ENCODE results near the gene SERPINA5.
"Not testable (repeated sequence)": the region's sequence is repeated elsewhere in the genome, so short reads cannot be mapped to it uniquely, and the experiment has no call there.

The SERPINA5 gene

GRCh38 chr14:94621358-94622134 is 40.3 kb downstream of the SERPINA5 start:
- DNase-seq: no peak

GRCh38 chr14:94622653-94623421 is 41.6 kb downstream of the SERPINA5 start:
- DNase-seq: no peak

GRCh38 chr14:94623422-94623809 is 42.2 kb downstream of the SERPINA5 start:
- DNase-seq: no peak

- no peak for DNase-seq
Observed at GRCh38 chr14:94623856-94624499, 42.8 kb downstream of the SERPINA5 start.

GRCh38 chr14:94624537-94625352 is 43.5 kb downstream of the SERPINA5 start:
- DNase-seq: no peak

- DNase-seq: no peak
Observed at GRCh38 chr14:94625353-94625635, 44.1 kb downstream of the SERPINA5 start.

GRCh38 chr14:94628578-94628977 is 47.4 kb downstream of the SERPINA5 start:
- DNase-seq: no peak

GRCh38 chr14:94630396-94630795 is 49.2 kb downstream of the SERPINA5 start:
- no peak for DNase-seq

GRCh38 chr14:94631050-94631449 is 49.8 kb downstream of the SERPINA5 start:
- no peak for DNase-seq

GRCh38 chr14:94631536-94632304 is 50.5 kb downstream of the SERPINA5 start:
- DNase-seq: no peak

- no peak for DNase-seq
Observed at GRCh38 chr14:94632305-94632590, 51.0 kb downstream of the SERPINA5 start.

GRCh38 chr14:94633121-94633520 is 51.9 kb downstream of the SERPINA5 start:
- DNase-seq: no peak

GRCh38 chr14:94635154-94635553 is 53.9 kb downstream of the SERPINA5 start:
- DNase-seq: no peak

- no peak for DNase-seq
Observed at GRCh38 chr14:94636744-94637412, 55.7 kb downstream of the SERPINA5 start.

GRCh38 chr14:94637814-94638213 is 56.6 kb downstream of the SERPINA5 start:
- DNase-seq: not testable (repeated sequence)

GRCh38 chr14:94638339-94638738 is 57.1 kb downstream of the SERPINA5 start:
- no peak for DNase-seq

- no peak for DNase-seq
Observed at GRCh38 chr14:94638961-94639817, 58.0 kb downstream of the SERPINA5 start.

GRCh38 chr14:94640721-94641631 is 59.8 kb downstream of the SERPINA5 start:
- DNase-seq: no peak

Data from anterior cingulate cortex (tissue), 58 donors.